Keratinocyte (primary cell): ENCODE data around the gene ROR1. TPM values are rescaled to one million over a fixed set of nuclear protein-coding genes. Genes with fewer than 3 reads are reported as not detected.

Experiments used
- DNase-seq: peaks from one replicate; pipeline ENCODE4 v3.0.0-alpha.2; 2011; ENCODE audit warnings: low read depth, missing footprints, low spot score
- FAIRE-seq: peaks from 2 replicates; lab custom pipeline; 2011; peaks lifted over from hg19 to GRCh38; lab: Jason Lieb, UNC
- H2AFZ ChIP-seq: 2 replicates; pipeline ENCODE4 v1.6.0; 2012; ENCODE audit warnings: low read length, control low read depth, inconsistent platforms; ENCODE audit not compliant: control insufficient read depth
- H3K27ac ChIP-seq: 2 replicates; pipeline ENCODE4 v1.5.1; 2011; ENCODE audit warnings: low read length; ENCODE audit not compliant: control insufficient read depth, insufficient read depth
- H3K27me3 ChIP-seq: 3 replicates; pipeline ENCODE4 v1.6.0; 2011; ENCODE audit warnings: low read length; ENCODE audit not compliant: control insufficient read depth, insufficient read depth; ENCODE audit errors: extremely low read depth
- H3K36me3 ChIP-seq, 2 experiments: 2 replicates in 1 of 2; 3 replicates in 1 of 2; pipeline ENCODE4 v1.5.1; 2011; ENCODE audit warnings: low read length in 2 of 2, mild to moderate bottlenecking in 1 of 2; ENCODE audit not compliant: control insufficient read depth in 2 of 2, insufficient read depth in 2 of 2; ENCODE audit errors: extremely low read depth in 1 of 2
- H3K4me1 ChIP-seq: 3 replicates; pipeline ENCODE4 v1.5.1; 2011; ENCODE audit warnings: low read length; ENCODE audit not compliant: control insufficient read depth, insufficient read depth; ENCODE audit errors: extremely low read depth
- H3K4me2 ChIP-seq: 3 replicates; pipeline ENCODE4 v1.6.0; 2011; ENCODE audit warnings: low read depth, low read length; ENCODE audit not compliant: control insufficient read depth, insufficient read depth; ENCODE audit errors: extremely low read depth
- H3K4me3 ChIP-seq, 3 experiments: fragments of 200-600 bp in 1 of 3; sonication (generic) in 1 of 3; 2 replicates in 2 of 3; 3 replicates in 1 of 3; pipeline ENCODE4 v1.5.1; 2011 to 2016; ENCODE audit warnings: low read length in 3 of 3, mild to moderate bottlenecking in 3 of 3, control low read depth in 2 of 3, inconsistent platforms in 1 of 3, low read depth in 1 of 3, mixed read lengths in 1 of 3, mixed run types in 1 of 3, moderate library complexity in 1 of 3; ENCODE audit not compliant: control insufficient read depth in 2 of 3, insufficient read depth in 2 of 3; ENCODE audit errors: extremely low read depth in 1 of 3
- H3K79me2 ChIP-seq: 2 replicates; pipeline ENCODE4 v1.6.0; 2012; ENCODE audit warnings: low read length; ENCODE audit not compliant: control insufficient read depth, insufficient read depth
- H3K9ac ChIP-seq: 3 replicates; pipeline ENCODE4 v1.6.0; 2011; ENCODE audit warnings: low read length; ENCODE audit not compliant: control insufficient read depth, insufficient read depth; ENCODE audit errors: extremely low read depth
- H3K9me1 ChIP-seq: 3 replicates; pipeline ENCODE4 v1.6.0; 2011; ENCODE audit warnings: low read length; ENCODE audit not compliant: control insufficient read depth, insufficient read depth; ENCODE audit errors: extremely low read depth
- H3K9me3 ChIP-seq: 2 replicates; pipeline ENCODE4 v1.5.1; 2012; ENCODE audit warnings: low read depth, low read length; ENCODE audit not compliant: control insufficient read depth
- H4K20me1 ChIP-seq: 3 replicates; pipeline ENCODE4 v1.6.0; 2011; ENCODE audit warnings: low read length; ENCODE audit not compliant: control insufficient read depth, insufficient read depth; ENCODE audit errors: extremely low read depth
- EZH2 ChIP-seq: IDR thresholded peaks from one replicate; pipeline ENCODE4 v1.6.1; 2012; ENCODE audit warnings: inconsistent platforms, mild to moderate bottlenecking, low read length, moderate library complexity
- dilution Hi-C: fragments of 300-500 bp; cut with MboI; formaldehyde crosslinking; loops from one replicate; pipeline ENCODE4 v1.7.0; 2020; ENCODE audit warnings: low sequenced_read_pairs; ENCODE audit not compliant: extremely low pct_ligation_motif_present
- polyA plus RNA-seq, 5 experiments: library from polyadenylated mRNA; depleted of rRNA in 3 of 5; stranded (reverse) in 3 of 5; stranded (forward) in 1 of 5; unstranded in 1 of 5; fragments of >200 nt; gene quantifications; 1 replicate in 1 of 5; 2 replicates in 3 of 5; 3 replicates in 1 of 5; pipeline versions ENCODE4 v1.2.1 to v1.2.3, GENCODE V29; 2011 to 2012; ENCODE audit warnings: missing spikeins in 2 of 5, low read depth in 1 of 5, low replicate concordance in 1 of 5
- TF ChIP-seq, protein P1 (sequence below), 3 experiments: IDR thresholded peaks in 1 of 3; conservative IDR thresholded peaks in 1 of 3; optimal IDR thresholded peaks in 1 of 3; 2 replicates in 2 of 3; 3 replicates in 1 of 3; pipeline versions ENCODE3 to v1.5.1; 2011; ENCODE audit warnings: low read length in 3 of 3, mild to moderate bottlenecking in 3 of 3, moderate library complexity in 2 of 3, control low read depth in 1 of 3, inconsistent platforms in 1 of 3; ENCODE audit not compliant: insufficient read depth in 2 of 3; ENCODE audit errors: extremely low read depth in 1 of 3

Gene ROR1
- polyA plus RNA-seq, 1 donor (not counting 4 experiments of a cell fraction or from before 2014, with no cell fraction given): 9.2 TPM

DNA sequence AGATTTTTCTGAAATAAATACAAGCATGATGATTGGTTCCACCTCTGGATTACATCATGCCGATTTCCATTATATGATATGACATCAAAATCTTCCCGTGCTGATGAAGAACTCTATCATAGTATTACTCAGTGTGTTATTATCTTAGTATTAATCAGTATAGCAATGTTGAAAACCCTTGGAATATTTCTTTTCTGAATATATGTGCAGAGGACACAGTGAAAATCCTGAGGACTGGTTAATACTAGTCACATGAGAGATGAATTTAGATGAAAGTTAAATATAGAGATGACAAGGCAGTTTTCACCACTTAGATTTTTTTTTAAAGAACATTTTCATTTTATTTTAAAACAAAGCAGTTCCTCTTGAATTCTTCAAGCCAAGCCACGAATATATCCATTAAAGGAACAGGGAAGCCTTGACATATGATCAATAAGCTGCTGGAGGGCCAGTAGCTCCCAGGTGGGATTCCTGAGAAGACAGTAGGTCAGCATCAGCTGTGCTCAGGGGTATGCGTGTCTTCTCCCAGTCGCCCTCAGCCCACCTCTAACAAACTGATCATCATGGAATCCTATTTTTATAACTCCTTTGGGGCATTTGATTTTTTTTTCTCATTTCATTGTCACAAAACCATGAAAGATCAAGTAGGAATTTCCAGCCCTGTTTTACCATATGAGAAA, 373.4 kb downstream of the ROR1 start:
- no peaks in the 10 kb centered on the region for H3K9me3 ChIP-seq
- no peaks in the 10 kb centered on the region for H3K4me1 ChIP-seq
- no peaks in the 10 kb centered on the region for H3K79me2 ChIP-seq
- H3K27ac ChIP-seq: no peak overlapping the region
- no peaks in the 10 kb centered on the region for H3K27me3 ChIP-seq
- DNase-seq: no peak
- H3K4me2 ChIP-seq: no peak overlapping the region
- H3K9me1 ChIP-seq: no peaks in the 10 kb centered on the region
- no peak for FAIRE-seq
- dilution Hi-C loops: no loop called here
- TF ChIP-seq, protein P1, sequence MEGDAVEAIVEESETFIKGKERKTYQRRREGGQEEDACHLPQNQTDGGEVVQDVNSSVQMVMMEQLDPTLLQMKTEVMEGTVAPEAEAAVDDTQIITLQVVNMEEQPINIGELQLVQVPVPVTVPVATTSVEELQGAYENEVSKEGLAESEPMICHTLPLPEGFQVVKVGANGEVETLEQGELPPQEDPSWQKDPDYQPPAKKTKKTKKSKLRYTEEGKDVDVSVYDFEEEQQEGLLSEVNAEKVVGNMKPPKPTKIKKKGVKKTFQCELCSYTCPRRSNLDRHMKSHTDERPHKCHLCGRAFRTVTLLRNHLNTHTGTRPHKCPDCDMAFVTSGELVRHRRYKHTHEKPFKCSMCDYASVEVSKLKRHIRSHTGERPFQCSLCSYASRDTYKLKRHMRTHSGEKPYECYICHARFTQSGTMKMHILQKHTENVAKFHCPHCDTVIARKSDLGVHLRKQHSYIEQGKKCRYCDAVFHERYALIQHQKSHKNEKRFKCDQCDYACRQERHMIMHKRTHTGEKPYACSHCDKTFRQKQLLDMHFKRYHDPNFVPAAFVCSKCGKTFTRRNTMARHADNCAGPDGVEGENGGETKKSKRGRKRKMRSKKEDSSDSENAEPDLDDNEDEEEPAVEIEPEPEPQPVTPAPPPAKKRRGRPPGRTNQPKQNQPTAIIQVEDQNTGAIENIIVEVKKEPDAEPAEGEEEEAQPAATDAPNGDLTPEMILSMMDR (optimal IDR thresholded peaks at IDR 0.05 in 1 of 3, IDR thresholded peaks at IDR 0.05 in 1 of 3, conservative IDR thresholded peaks at IDR 0.05 in 1 of 3; ENCODE audit: extremely low read depth in 1 of 3, insufficient read depth in 2 of 3, low read length in 3 of 3): no peak
- no peak for TF ChIP-seq EZH2
- no peak overlapping the region for H3K9ac ChIP-seq
- H2AFZ ChIP-seq: no peak overlapping the region
- H3K4me3 ChIP-seq: no peak overlapping the region
- H4K20me1 ChIP-seq: no peaks in the 10 kb centered on the region
- H3K36me3 ChIP-seq: peaks cover 0 to 2% of the 10 kb centered on the region in 2 experiments

DNA sequence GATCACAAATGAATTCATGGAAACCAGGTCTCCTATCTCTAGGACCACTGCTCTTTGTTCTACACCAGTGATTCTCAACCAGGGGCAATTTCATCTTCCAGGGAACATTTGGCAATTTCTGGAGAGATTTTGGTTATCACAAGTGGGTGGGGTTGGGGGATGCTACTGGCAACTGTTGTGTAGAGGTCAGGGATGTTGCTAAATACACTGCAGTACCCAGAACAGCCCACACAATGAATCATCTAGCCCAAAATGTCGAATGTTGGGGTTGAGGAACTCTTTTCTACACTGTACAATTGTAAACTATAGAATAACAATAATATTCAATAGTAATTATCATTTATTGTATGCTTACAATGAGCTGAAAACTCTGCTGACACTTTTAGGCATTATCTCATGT, 373.9 kb downstream of the ROR1 start:
- H3K9me1 ChIP-seq: no peaks in the 10 kb centered on the region
- no peaks in the 10 kb centered on the region for H3K9me3 ChIP-seq
- no peak overlapping the region for H2AFZ ChIP-seq
- no peak overlapping the region for H3K4me3 ChIP-seq
- no peak overlapping the region for H3K4me2 ChIP-seq
- H3K36me3 ChIP-seq: peaks cover 0 to 2% of the 10 kb centered on the region in 2 experiments
- no peaks in the 10 kb centered on the region for H3K4me1 ChIP-seq
- no peak for DNase-seq
- dilution Hi-C loops: no loop called here
- no peak for TF ChIP-seq EZH2
- TF ChIP-seq, protein P1 (optimal IDR thresholded peaks at IDR 0.05 in 1 of 3, IDR thresholded peaks at IDR 0.05 in 1 of 3, conservative IDR thresholded peaks at IDR 0.05 in 1 of 3; ENCODE audit: extremely low read depth in 1 of 3, insufficient read depth in 2 of 3, low read length in 3 of 3): no peak
- H3K79me2 ChIP-seq: no peaks in the 10 kb centered on the region
- no peaks in the 10 kb centered on the region for H3K27me3 ChIP-seq
- no peak overlapping the region for H3K9ac ChIP-seq
- no peaks in the 10 kb centered on the region for H4K20me1 ChIP-seq
- no peak overlapping the region for H3K27ac ChIP-seq
- no peak for FAIRE-seq
